H9 (cell line): Measurements from ENCODE around the gene EFCAB5. TPM values are rescaled to one million over a fixed set of nuclear protein-coding genes. Genes with fewer than 3 reads are reported as not detected.

Experiments used
- DNase-seq: peaks from one replicate; pipeline ENCODE4 v3.0.0-alpha.2; 2017
- H2AFZ ChIP-seq: one replicate; pipeline ENCODE4 v1.6.1; 2013; ENCODE audit warnings: mild to moderate bottlenecking, low read length, control low read depth, moderate library complexity
- H2AK5ac ChIP-seq: 2 replicates; pipeline ENCODE4 v1.6.1; 2013; ENCODE audit warnings: low read length, control low read depth, mixed read lengths; ENCODE audit not compliant: insufficient read length
- H2BK120ac ChIP-seq: one replicate; pipeline ENCODE4 v1.6.1; 2013; ENCODE audit warnings: low read depth, mild to moderate bottlenecking, low read length, control low read depth, inconsistent platforms; ENCODE audit not compliant: poor library complexity, severe bottlenecking
- H2BK12ac ChIP-seq: 2 replicates; pipeline ENCODE4 v1.6.1; 2013; ENCODE audit warnings: low read length, control low read depth, mixed read lengths, low read depth; ENCODE audit not compliant: insufficient read length
- H2BK15ac ChIP-seq: 2 replicates; pipeline ENCODE4 v1.6.1; 2013; ENCODE audit warnings: low read depth, low read length, control low read depth
- H2BK20ac ChIP-seq: one replicate; pipeline ENCODE4 v1.6.1; 2013; ENCODE audit warnings: low read depth, mild to moderate bottlenecking, low read length, control low read depth, inconsistent platforms; ENCODE audit not compliant: poor library complexity, severe bottlenecking
- H2BK5ac ChIP-seq: 2 replicates; pipeline ENCODE4 v1.6.1; 2013; ENCODE audit warnings: low read length, control low read depth, mixed read lengths; ENCODE audit not compliant: insufficient read length
- H3K14ac ChIP-seq: 2 replicates; pipeline ENCODE4 v1.6.1; 2013; ENCODE audit warnings: low read length, control low read depth; ENCODE audit not compliant: insufficient read depth
- H3K18ac ChIP-seq: 2 replicates; pipeline ENCODE4 v1.6.1; 2013; ENCODE audit warnings: low read depth, mild to moderate bottlenecking, mixed read lengths, low read length, control low read depth; ENCODE audit not compliant: insufficient read length
- H3K23ac ChIP-seq: 2 replicates; pipeline ENCODE4 v1.6.1; 2013; ENCODE audit warnings: low read length, control low read depth, mixed read lengths, low read depth; ENCODE audit not compliant: insufficient read length
- H3K23me2 ChIP-seq: 2 replicates; pipeline ENCODE4 v1.6.1; 2013; ENCODE audit warnings: low read depth, mild to moderate bottlenecking, mixed read lengths, low read length, control low read depth; ENCODE audit not compliant: insufficient read length, poor library complexity, severe bottlenecking
- H3K27ac ChIP-seq: 2 replicates; pipeline ENCODE4 v1.5.1; 2013; ENCODE audit warnings: low read length, control low read depth, mixed read lengths, low read depth; ENCODE audit not compliant: insufficient read length
- H3K27me3 ChIP-seq: 2 replicates; pipeline ENCODE4 v1.6.1; 2013; ENCODE audit warnings: low read length, control low read depth, inconsistent platforms; ENCODE audit not compliant: insufficient read depth
- H3K4ac ChIP-seq: 2 replicates; pipeline ENCODE4 v1.6.1; 2013; ENCODE audit warnings: low read depth, mild to moderate bottlenecking, control low read depth, inconsistent platforms, low read length, moderate library complexity
- H3K4me1 ChIP-seq: 2 replicates; pipeline ENCODE4 v1.6.1; 2013; ENCODE audit warnings: low read length, control low read depth, inconsistent platforms; ENCODE audit not compliant: insufficient read depth
- H3K4me2 ChIP-seq: 2 replicates; pipeline ENCODE4 v1.6.1; 2013; ENCODE audit warnings: low read length, control low read depth, mixed read lengths; ENCODE audit not compliant: insufficient read length, insufficient read depth
- H3K56ac ChIP-seq: 2 replicates; pipeline ENCODE4 v1.6.1; 2013; ENCODE audit warnings: low read depth, mild to moderate bottlenecking, mixed read lengths, low read length, control low read depth; ENCODE audit not compliant: insufficient read length
- H3K79me1 ChIP-seq: 2 replicates; pipeline ENCODE4 v1.6.1; 2013; ENCODE audit warnings: low read depth, mild to moderate bottlenecking, moderate library complexity, low read length, control low read depth, inconsistent platforms; ENCODE audit not compliant: insufficient read depth, poor library complexity, severe bottlenecking
- H3K79me2 ChIP-seq: 2 replicates; pipeline ENCODE4 v1.6.1; 2013; ENCODE audit warnings: low read length, control low read depth, inconsistent platforms; ENCODE audit not compliant: insufficient read depth
- H3K9ac ChIP-seq: 2 replicates; pipeline ENCODE4 v1.6.1; 2013; ENCODE audit warnings: low read length, control low read depth, mixed read lengths; ENCODE audit not compliant: insufficient read length; ENCODE audit errors: extremely low read depth
- H3K9me3 ChIP-seq: one replicate; pipeline ENCODE4 v1.6.1; 2013; ENCODE audit warnings: low read depth, low read length, inconsistent platforms; ENCODE audit not compliant: control insufficient read depth
- H3T11ph ChIP-seq: one replicate; pipeline ENCODE4 v1.6.1; 2013; ENCODE audit warnings: mild to moderate bottlenecking, low read length, control low read depth, inconsistent platforms
- H4K20me1 ChIP-seq: one replicate; pipeline ENCODE4 v1.6.1; 2013; ENCODE audit not compliant: control insufficient read depth, insufficient read length, insufficient read depth
- H4K5ac ChIP-seq: 2 replicates; pipeline ENCODE4 v1.6.1; 2013; ENCODE audit warnings: low read depth, mild to moderate bottlenecking, mixed read lengths, low read length, control low read depth; ENCODE audit not compliant: insufficient read length
- H4K8ac ChIP-seq: replicated peaks from 2 replicates; pipeline ENCODE4 v1.6.1; 2013; ENCODE audit warnings: low read length, control low read depth, mixed read lengths, low read depth; ENCODE audit not compliant: insufficient read length
- H4K91ac ChIP-seq: 2 replicates; pipeline ENCODE4 v1.6.1; 2013; ENCODE audit warnings: low read depth, mild to moderate bottlenecking, moderate library complexity, mixed read lengths, low read length, control low read depth; ENCODE audit not compliant: insufficient read length
- H3K27ac Mint-ChIP-seq, 3 experiments: 2 replicates in 2 of 3; 3 replicates in 1 of 3; pipeline ENCODE4 v1.8.0; 2020 to 2021; ENCODE audit warnings: mixed read lengths in 3 of 3, mild to moderate bottlenecking in 1 of 3, moderate library complexity in 1 of 3
- H3K27me3 Mint-ChIP-seq: 2 replicates; pipeline ENCODE4 v1.8.0; 2021; ENCODE audit warnings: low read depth, mild to moderate bottlenecking, moderate library complexity, mixed read lengths
- H3K36me3 Mint-ChIP-seq, 3 experiments: 2 replicates in 2 of 3; 3 replicates in 1 of 3; pipeline ENCODE4 v1.8.0; 2020 to 2021; ENCODE audit warnings: low read depth in 3 of 3, mixed read lengths in 3 of 3; ENCODE audit not compliant: insufficient read depth in 1 of 3
- H3K4me1 Mint-ChIP-seq, 2 experiments: 2 replicates each; pipeline ENCODE4 v1.8.0; 2020; ENCODE audit warnings: mixed read lengths in 2 of 2
- H3K4me3 Mint-ChIP-seq, 2 experiments: 2 replicates in 1 of 2; 3 replicates in 1 of 2; pipeline ENCODE4 v1.8.0; 2020 to 2021; ENCODE audit warnings: mild to moderate bottlenecking in 2 of 2, mixed read lengths in 2 of 2, moderate library complexity in 1 of 2
- H3K9me3 Mint-ChIP-seq, 2 experiments: 2 replicates in 1 of 2; 3 replicates in 1 of 2; pipeline ENCODE4 v1.8.0; 2020; ENCODE audit warnings: mild to moderate bottlenecking in 2 of 2, mixed read lengths in 2 of 2, moderate library complexity in 1 of 2
- CTCF ChIP-seq: fragments of 200-600 bp; sonication (generic); conservative IDR thresholded peaks from 3 replicates; pipeline ENCODE4 v1.8.0; 2021; ENCODE audit warnings: antibody characterized with exemption, mild to moderate bottlenecking
- WGBS: extraction: QIAGEN DNeasy Blood & Tissue Kit; methylation state at CpG from one replicate; pipeline ENCODE4 v1.1.7; 2013; ENCODE audit warnings: missing lambda C conversion rate, low lambda C conversion rate, mixed read lengths; ENCODE audit not compliant: insufficient read length; ENCODE audit errors: extremely low coverage; 5-methylcytosine and 5-hydroxymethylcytosine counted together
- total RNA-seq: library from RNA; stranded (reverse); gene quantifications from 2 replicates; pipeline ENCODE4 v1.2.1, GENCODE V29; 2021

Gene EFCAB5
- total RNA-seq, 1 experiment from 2014 or later: not detected

GRCh38 chr17:29903471-29903870 lies 38.0 kb upstream of the EFCAB5 start:
- Histone ChIP-seq H2AK5ac (no peak overlapping the region), H3K79me2 (no peaks in the 10 kb centered on the region), H4K8ac (no peak overlapping the region), H2AFZ (no peak overlapping the region), H2BK15ac (no peak overlapping the region), H3K9ac (no peak overlapping the region), H2BK12ac (no peak overlapping the region), H3K4ac (no peak overlapping the region), H2BK120ac (no peak overlapping the region), H3K27ac (no peak overlapping the region), H3K4me2 (no peak overlapping the region), H3T11ph (no peak overlapping the region), H2BK20ac (no peak overlapping the region), H3K9me3 (no peaks in the 10 kb centered on the region), H4K20me1 (no peaks in the 10 kb centered on the region), H3K56ac (no peak overlapping the region), H4K5ac (no peak overlapping the region), H3K23ac (no peak overlapping the region), H3K79me1 (no peaks in the 10 kb centered on the region), H3K23me2 (no peaks in the 10 kb centered on the region), H3K4me1 (no peaks in the 10 kb centered on the region), H3K18ac (no peak overlapping the region), H2BK5ac (no peak overlapping the region), H4K91ac (no peak overlapping the region), H3K27me3 (no peaks in the 10 kb centered on the region), H3K14ac (no peak overlapping the region)
- no CpG with 5 or more reads among the region's 2 CpGs for WGBS
- no peak for TF ChIP-seq CTCF
- no peaks in the 10 kb centered on the region for H3K4me1 Mint-ChIP-seq
- DNase-seq: no peak
- peaks cover 16 to 26% of the 10 kb centered on the region in 2 experiments for H3K9me3 Mint-ChIP-seq
- H3K27me3 Mint-ChIP-seq: peaks cover 1% of the 10 kb centered on the region; the same call in 1 of the 2 replicates
- H3K36me3 Mint-ChIP-seq: peaks cover 10 to 16% (median 13%) of the 10 kb centered on the region in 3 experiments
- 0 out of 7 replicates have a peak overlapping the region, but pooled peaks of 1 of the 3 experiments have one; percentile 27 for H3K27ac Mint-ChIP-seq
- no peak overlapping the region for H3K4me3 Mint-ChIP-seq
